CD4-positive, alpha-beta memory T cell (primary cell): Measurements from ENCODE around the gene KLC3. TPM values are rescaled to one million over a fixed set of nuclear protein-coding genes. Genes with fewer than 3 reads are reported as not detected.
"Not testable (repeated sequence)": the region's sequence is repeated elsewhere in the genome, so short reads cannot be mapped to it uniquely, and the experiment has no call there.

Experiments used
- CTCF ChIA-PET: fragments of 350-600 bp; sonication (Branson Sonifier 250); formaldehyde crosslinking; loops from one replicate; lab custom pipeline; 2021; ENCODE audit warnings: inconsistent platforms; ENCODE audit not compliant: partially characterized antibody; lab: Charles Lee
- POLR2A ChIA-PET: fragments of 350-600 bp; sonication (Branson Sonifier 250); formaldehyde crosslinking; loops from one replicate; lab custom pipeline; 2021; ENCODE audit not compliant: partially characterized antibody; lab: Charles Lee
- DNase-seq, 5 donors: peaks; one replicate each; pipeline versions ENCODE4 v3.0.0 to v3.0.0-alpha.2; 2020 to 2022; ENCODE audit warnings: mixed read lengths in 1 of 5
- H3K27ac ChIP-seq: one replicate; pipeline ENCODE4 v1.7.0; 2013; ENCODE audit warnings: low read depth, low read length
- H3K27me3 ChIP-seq: 2 replicates; pipeline ENCODE4 v1.7.0; 2013; ENCODE audit warnings: mild to moderate bottlenecking, low read length, moderate library complexity; ENCODE audit not compliant: insufficient read depth
- H3K36me3 ChIP-seq: 2 replicates; pipeline ENCODE4 v1.7.0; 2013; ENCODE audit warnings: mild to moderate bottlenecking, low read length, moderate library complexity; ENCODE audit not compliant: insufficient read depth
- H3K4me1 ChIP-seq: 2 replicates; pipeline ENCODE4 v1.7.0; 2013; ENCODE audit warnings: mild to moderate bottlenecking, low read length, moderate library complexity; ENCODE audit not compliant: insufficient read depth
- H3K4me3 ChIP-seq, 2 donors: one replicate each; pipeline ENCODE4 v1.7.0; 2013; ENCODE audit warnings: low read length in 2 of 2, mild to moderate bottlenecking in 1 of 2
- H3K9me3 ChIP-seq, 2 donors: one replicate each; pipeline ENCODE4 v1.7.0; 2013; ENCODE audit warnings: low read length in 2 of 2, control low read depth in 1 of 2; ENCODE audit not compliant: control insufficient read depth in 1 of 2
- H3K27ac Mint-ChIP-seq, 7 donors: one replicate each; pipeline ENCODE4 v1.8.0; 2020 to 2021; ENCODE audit warnings: mixed read lengths in 7 of 7, mild to moderate bottlenecking in 6 of 7, inconsistent platforms in 3 of 7, moderate library complexity in 3 of 7
- H3K27me3 Mint-ChIP-seq, 2 donors: one replicate each; pipeline ENCODE4 v1.8.0; 2020 to 2021; ENCODE audit warnings: mixed read lengths in 2 of 2
- H3K36me3 Mint-ChIP-seq, 2 donors: one replicate each; pipeline ENCODE4 v1.8.0; 2020 to 2021; ENCODE audit warnings: mixed read lengths in 2 of 2, inconsistent platforms in 1 of 2, mild to moderate bottlenecking in 1 of 2
- H3K4me1 Mint-ChIP-seq, 4 donors: one replicate each; pipeline ENCODE4 v1.8.0; 2020 to 2021; ENCODE audit warnings: mixed read lengths in 4 of 4, mild to moderate bottlenecking in 1 of 4
- H3K4me3 Mint-ChIP-seq, 8 donors: one replicate each; pipeline ENCODE4 v1.8.0; 2020 to 2021; ENCODE audit warnings: mixed read lengths in 8 of 8, mild to moderate bottlenecking in 7 of 8, moderate library complexity in 6 of 8, inconsistent platforms in 3 of 8
- H3K9me3 Mint-ChIP-seq, 8 donors: one replicate each; pipeline ENCODE4 v1.8.0; 2020 to 2021; ENCODE audit warnings: mixed read lengths in 8 of 8, mild to moderate bottlenecking in 5 of 8, inconsistent platforms in 3 of 8, moderate library complexity in 1 of 8
- intact Hi-C: fragments of 100-400 bp; cut with micrococcal nuclease; formaldehyde crosslinking; loops from one replicate; pipeline ENCODE4 v1.15.1; 2023
- polyA plus RNA-seq, 2 donors: library from polyadenylated mRNA; unstranded; fragments of 300-500 nt; fragmentation: Illumina TruSeq; gene quantifications; one replicate each; pipeline ENCODE4 v1.2.3, GENCODE V29; 2021
- total RNA-seq, 2 experiments: library from RNA; stranded (reverse); gene quantifications; one replicate each; pipeline ENCODE4 v1.2.3, GENCODE V29; 2021

The KLC3 gene
- total and polyA plus RNA-seq, 4 experiments from 2014 or later: not detected

GRCh38 chr19:45306040-45306439 is 34.5 kb upstream of the KLC3 start:
- Mint-ChIP-seq H3K36me3 (peaks cover 1 to 6% of the 10 kb centered on the region in 2 donors), H3K4me1 (peaks cover 0 to 5% (median under 1%) of the 10 kb centered on the region in 4 donors), H3K4me3 (no peak overlapping the region), H3K27me3 (no peaks in the 10 kb centered on the region), H3K27ac (no peak overlapping the region), H3K9me3 (no peaks in the 10 kb centered on the region)
- DNase-seq: no peak
- ChIA-PET POLR2A (no interaction called here), CTCF (interaction anchor here (1.2 kb wide), 1 partner anchor 33 kb away, joined by 3 read pairs; no protein-coding TSS in a partner anchor)
- H3K36me3 ChIP-seq: no peaks in the 10 kb centered on the region
- no peak overlapping the region for H3K27ac ChIP-seq
- intact Hi-C loops: no loop called here
- no peaks in the 10 kb centered on the region for H3K4me1 ChIP-seq
- no peak overlapping the region for H3K4me3 ChIP-seq
- no peaks in the 10 kb centered on the region for H3K27me3 ChIP-seq
- no peaks in the 10 kb centered on the region for H3K9me3 ChIP-seq

DNA sequence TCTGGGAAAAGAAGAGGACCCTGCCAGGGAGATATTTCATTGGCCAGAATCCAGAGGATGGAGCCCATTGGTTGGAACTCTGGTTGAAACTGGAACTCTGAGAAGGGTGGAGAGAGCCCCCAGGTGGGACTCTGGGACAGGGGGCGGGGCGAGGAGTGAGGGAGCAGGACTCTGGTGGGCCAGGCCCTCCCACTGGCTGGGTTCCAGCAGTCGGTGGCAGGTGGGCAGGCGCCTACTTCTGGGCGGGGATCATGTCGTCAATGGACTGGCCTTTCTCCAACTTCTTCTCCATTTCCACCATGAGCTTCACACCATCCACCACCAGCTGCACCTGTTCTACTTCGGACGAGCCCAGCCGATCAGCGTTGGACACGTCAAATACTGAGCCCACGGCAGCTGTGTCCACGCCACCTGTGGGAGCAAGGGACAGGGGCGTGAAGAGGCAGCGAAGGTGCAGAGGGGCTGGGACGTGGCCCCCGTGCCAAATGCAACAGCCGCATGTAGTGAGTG is 34.0 kb upstream of the KLC3 start:
- no peaks in the 10 kb centered on the region for H3K9me3 Mint-ChIP-seq
- intact Hi-C loops: no loop called here
- CTCF ChIA-PET: interaction anchor here (1.2 kb wide), 1 partner anchor 33 kb away, joined by 3 read pairs; no protein-coding TSS in a partner anchor

DNA sequence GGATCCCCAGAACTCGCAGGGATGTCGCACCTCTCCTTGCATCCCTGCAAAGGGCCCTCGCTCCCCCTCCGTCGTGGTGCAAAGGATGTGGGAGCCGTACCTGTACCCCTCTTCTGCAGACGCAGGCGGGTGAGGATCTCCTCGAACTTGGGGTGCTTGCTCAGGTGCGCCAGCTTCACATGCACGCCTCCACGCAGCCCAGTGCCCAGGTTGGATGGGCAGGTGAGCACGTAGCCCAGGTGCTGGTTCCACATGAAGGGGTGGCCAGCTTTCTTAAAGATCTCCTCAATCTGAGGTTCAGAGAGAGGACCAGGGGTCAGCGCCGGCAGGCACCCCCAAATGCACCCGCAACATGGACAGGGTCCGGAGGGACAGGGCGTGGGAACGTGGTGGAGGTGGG is 33.2 kb upstream of the KLC3 start:
- Mint-ChIP-seq H3K4me3 (no peak overlapping the region), H3K27me3 (no peaks in the 10 kb centered on the region), H3K9me3 (no peaks in the 10 kb centered on the region), H3K27ac (no peak overlapping the region), H3K4me1 (peaks cover 0 to 5% (median under 1%) of the 10 kb centered on the region in 4 donors), H3K36me3 (peaks cover 1 to 6% of the 10 kb centered on the region in 2 donors)
- no peaks in the 10 kb centered on the region for H3K27me3 ChIP-seq
- no peaks in the 10 kb centered on the region for H3K9me3 ChIP-seq
- intact Hi-C loops: no loop called here
- POLR2A ChIA-PET: no interaction called here
- no peak for DNase-seq
- H3K27ac ChIP-seq: no peak overlapping the region
- H3K4me3 ChIP-seq: no peak overlapping the region
- no peaks in the 10 kb centered on the region for H3K4me1 ChIP-seq
- no peaks in the 10 kb centered on the region for H3K36me3 ChIP-seq
- CTCF ChIA-PET: interaction anchor here (0.7 kb wide), 1 partner anchor 13 kb away, joined by 3 read pairs; no protein-coding TSS in a partner anchor

More for the DNA sequence above, 34.0 kb upstream of the KLC3 start:
- no peak for DNase-seq
- H3K9me3 ChIP-seq: no peaks in the 10 kb centered on the region
- H3K4me3 ChIP-seq: no peak overlapping the region
- POLR2A ChIA-PET: no interaction called here
- no peaks in the 10 kb centered on the region for H3K4me1 ChIP-seq
- no peak overlapping the region for H3K27ac Mint-ChIP-seq
- H3K27me3 ChIP-seq: no peaks in the 10 kb centered on the region
- no peaks in the 10 kb centered on the region for H3K36me3 ChIP-seq
- H3K4me3 Mint-ChIP-seq: no peak overlapping the region
- no peaks in the 10 kb centered on the region for H3K27me3 Mint-ChIP-seq
- peaks cover 0 to 5% (median under 1%) of the 10 kb centered on the region in 4 donors for H3K4me1 Mint-ChIP-seq
- H3K36me3 Mint-ChIP-seq: peaks cover 1 to 6% of the 10 kb centered on the region in 2 donors
- no peak overlapping the region for H3K27ac ChIP-seq

DNA sequence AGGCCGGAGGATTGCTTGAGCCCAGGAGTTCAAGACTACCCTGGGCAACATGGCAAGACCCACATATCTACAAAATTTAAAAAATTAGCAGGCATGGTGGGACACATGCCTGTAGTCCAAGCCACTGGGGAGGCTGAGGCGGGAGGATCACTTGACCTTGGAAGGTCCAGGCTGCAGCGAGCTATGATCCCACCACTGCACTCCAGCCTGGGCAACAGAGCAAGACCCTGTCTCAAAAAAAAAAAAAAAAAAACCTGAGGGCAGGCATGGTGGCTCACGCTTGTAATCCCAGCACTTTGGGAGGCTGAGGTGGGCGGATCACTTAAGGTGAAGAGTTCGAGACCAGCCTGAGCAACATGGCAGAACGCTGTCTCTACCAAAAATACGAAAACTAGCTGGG is 31.2 kb upstream of the KLC3 start:
- H3K4me1 ChIP-seq, H3K36me3 ChIP-seq, H3K9me3 Mint-ChIP-seq, H3K27me3 Mint-ChIP-seq, H3K36me3 Mint-ChIP-seq, H3K4me3 ChIP-seq, DNase-seq, intact Hi-C loops, H3K4me1 Mint-ChIP-seq, POLR2A ChIA-PET, H3K9me3 ChIP-seq, H3K27ac ChIP-seq, H3K4me3 Mint-ChIP-seq, CTCF ChIA-PET, H3K27me3 ChIP-seq: not testable (repeated sequence)
- peak overlapping the region in 1 of 7 donors; percentile 12 for H3K27ac Mint-ChIP-seq

GRCh38 chr19:45311621-45312020 is 28.9 kb upstream of the KLC3 start:
- POLR2A ChIA-PET: no interaction called here
- Mint-ChIP-seq H3K27me3 (peaks cover 11% of the 10 kb centered on the region in 2 donors), H3K4me3 (no peak overlapping the region), H3K9me3 (peaks cover 0 to 1% (median 0%) of the 10 kb centered on the region in 8 donors), H3K27ac (peak overlapping the region in 1 of 7 donors; percentile 25), H3K36me3 (no peaks in the 10 kb centered on the region), H3K4me1 (no peaks in the 10 kb centered on the region)
- no peak for DNase-seq
- CTCF ChIA-PET: no interaction called here
- H3K9me3 ChIP-seq: no peaks in the 10 kb centered on the region
- H3K27ac ChIP-seq: no peak overlapping the region
- H3K27me3 ChIP-seq: no peaks in the 10 kb centered on the region
- H3K36me3 ChIP-seq: no peaks in the 10 kb centered on the region
- intact Hi-C loops: no loop called here
- no peak overlapping the region for H3K4me3 ChIP-seq
- no peaks in the 10 kb centered on the region for H3K4me1 ChIP-seq

DNA sequence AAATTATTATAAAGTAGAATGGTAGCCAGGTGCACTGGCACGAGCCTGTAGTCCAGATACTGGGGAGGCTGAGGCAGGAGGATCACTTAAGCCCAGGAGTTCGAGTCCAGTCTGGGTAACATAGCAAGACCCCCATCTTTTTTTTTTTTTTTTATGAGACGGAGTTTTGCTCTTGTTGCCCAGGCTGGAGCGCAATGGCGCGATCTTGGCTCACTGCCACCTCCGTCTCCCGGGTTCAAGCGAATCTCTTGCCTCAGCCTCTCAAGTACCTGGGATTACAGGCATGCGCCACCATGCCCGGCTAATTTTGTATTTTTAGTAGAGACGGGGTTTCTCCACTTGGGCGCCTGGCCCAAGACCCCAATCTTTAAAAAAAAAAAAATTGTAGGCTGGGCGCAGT is 28.3 kb upstream of the KLC3 start:
- H3K4me3 ChIP-seq, CTCF ChIA-PET, H3K4me1 ChIP-seq, H3K9me3 Mint-ChIP-seq, H3K36me3 ChIP-seq, H3K27ac Mint-ChIP-seq, H3K4me1 Mint-ChIP-seq, H3K4me3 Mint-ChIP-seq, DNase-seq, H3K27ac ChIP-seq, intact Hi-C loops, H3K9me3 ChIP-seq, H3K36me3 Mint-ChIP-seq, POLR2A ChIA-PET, H3K27me3 ChIP-seq: not testable (repeated sequence)
- H3K27me3 Mint-ChIP-seq: peaks cover 12% of the 10 kb centered on the region in 2 donors

- Mint-ChIP-seq H3K36me3 (no peaks in the 10 kb centered on the region), H3K27ac (no peak overlapping the region), H3K9me3 (peaks cover 0 to 1% (median 0%) of the 10 kb centered on the region in 8 donors), H3K4me3 (no peak overlapping the region), H3K4me1 (no peaks in the 10 kb centered on the region), H3K27me3 (peaks cover 19 to 20% of the 10 kb centered on the region in 2 donors)
- Histone ChIP-seq H3K9me3 (no peaks in the 10 kb centered on the region), H3K4me3 (no peak overlapping the region), H3K27ac (no peak overlapping the region), H3K36me3 (no peaks in the 10 kb centered on the region), H3K4me1 (no peaks in the 10 kb centered on the region), H3K27me3 (no peaks in the 10 kb centered on the region)
- ChIA-PET CTCF (no interaction called here), POLR2A (no interaction called here)
- intact Hi-C loops: no loop called here
- DNase-seq: no peak
These were observed 25.8 kb upstream of the KLC3 start for GRCh38 chr19:45314708-45315245.
